ENCODE data around the gene CACNA1I.

DNA sequence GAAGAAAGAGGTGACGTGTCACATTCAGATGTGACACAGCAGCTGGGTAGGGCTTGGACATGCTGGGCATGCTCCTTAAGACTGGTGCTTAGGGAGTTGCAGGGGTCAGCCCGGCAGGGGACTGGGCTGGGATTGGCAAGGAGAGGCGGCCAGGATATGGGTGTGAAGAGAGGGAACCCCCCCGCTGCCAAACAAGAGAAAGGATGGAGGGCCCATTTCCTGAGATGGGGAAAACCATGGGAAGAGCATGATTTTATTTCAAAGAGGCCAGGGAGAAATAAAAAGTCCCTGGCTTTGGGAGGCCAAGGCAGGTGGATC is 44.9 kb upstream of the CACNA1I start:
- no peak for TF ChIP-seq POLR2A (IDR thresholded peaks at IDR 0.05)
- TF ChIP-seq POLR2AphosphoS5 (IDR thresholded peaks at IDR 0.05), result peak in 2 of 3 donors; percentile 30 to 36
- TF ChIP-seq, protein P1, sequence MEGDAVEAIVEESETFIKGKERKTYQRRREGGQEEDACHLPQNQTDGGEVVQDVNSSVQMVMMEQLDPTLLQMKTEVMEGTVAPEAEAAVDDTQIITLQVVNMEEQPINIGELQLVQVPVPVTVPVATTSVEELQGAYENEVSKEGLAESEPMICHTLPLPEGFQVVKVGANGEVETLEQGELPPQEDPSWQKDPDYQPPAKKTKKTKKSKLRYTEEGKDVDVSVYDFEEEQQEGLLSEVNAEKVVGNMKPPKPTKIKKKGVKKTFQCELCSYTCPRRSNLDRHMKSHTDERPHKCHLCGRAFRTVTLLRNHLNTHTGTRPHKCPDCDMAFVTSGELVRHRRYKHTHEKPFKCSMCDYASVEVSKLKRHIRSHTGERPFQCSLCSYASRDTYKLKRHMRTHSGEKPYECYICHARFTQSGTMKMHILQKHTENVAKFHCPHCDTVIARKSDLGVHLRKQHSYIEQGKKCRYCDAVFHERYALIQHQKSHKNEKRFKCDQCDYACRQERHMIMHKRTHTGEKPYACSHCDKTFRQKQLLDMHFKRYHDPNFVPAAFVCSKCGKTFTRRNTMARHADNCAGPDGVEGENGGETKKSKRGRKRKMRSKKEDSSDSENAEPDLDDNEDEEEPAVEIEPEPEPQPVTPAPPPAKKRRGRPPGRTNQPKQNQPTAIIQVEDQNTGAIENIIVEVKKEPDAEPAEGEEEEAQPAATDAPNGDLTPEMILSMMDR (IDR thresholded peaks at IDR 0.05 in 8 of 11, conservative IDR thresholded peaks at IDR 0.05 in 3 of 11), result no peak

Measured in spleen (tissue), 7 donors.